ENCODE measurements around the gene PGLYRP1.

DNA sequence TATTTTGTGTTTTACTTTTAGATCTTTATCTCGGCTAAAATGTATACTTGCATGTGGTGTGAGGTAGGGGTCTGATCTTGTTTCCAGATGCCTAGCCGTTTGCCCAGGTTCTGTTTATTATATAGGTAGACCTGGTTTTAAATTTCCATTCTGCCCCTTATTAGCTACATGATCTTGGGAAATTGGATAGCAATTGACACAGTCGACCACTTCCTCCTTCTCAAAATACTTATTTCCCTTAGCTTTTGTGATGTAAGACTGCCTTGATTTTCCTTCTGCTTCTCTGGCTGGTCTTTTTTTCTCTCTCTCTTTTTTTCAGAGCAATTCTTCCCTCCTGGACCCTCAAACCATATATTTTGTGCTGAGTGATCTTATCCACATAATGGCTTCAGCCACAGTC lies 3.0 kb upstream of the PGLYRP1 start:
- TF ChIP-seq CTCF (IDR thresholded peaks at IDR 0.05 in 4 of 5, conservative IDR thresholded peaks at IDR 0.05 in 1 of 5) (no peak), POLR2A (IDR thresholded peaks at IDR 0.05) (no peak)
